ENCODE data around the gene FGF12.
"Not testable (repeated sequence)": the region's sequence is repeated elsewhere in the genome, so short reads cannot be mapped to it uniquely, and the experiment has no call there.

FGF12 gene

GRCh38 chr3:192727032-192727847, at the start of gene FGF12:
Gene FGF12 (minus strand): TSS chr3:192727541.
- peak; percentile 1 for DNase-seq (ENCODE audit: low read depth in 2 of 2)

- DNase-seq (ENCODE audit: low read depth in 2 of 2) = not testable (repeated sequence)
Measured at GRCh38 chr3:192774341-192774740, 47.0 kb upstream of the FGF12 start.

GRCh38 chr3:192772240-192772894, 45.0 kb upstream of the FGF12 start:
- DNase-seq (ENCODE audit: low read depth in 2 of 2) = no peak

GRCh38 chr3:192758654-192759053, 31.3 kb upstream of the FGF12 start:
- DNase-seq (ENCODE audit: low read depth in 2 of 2) = no peak

- no peak for DNase-seq (ENCODE audit: low read depth in 2 of 2)
Measured at GRCh38 chr3:192751148-192751547, 23.8 kb upstream of the FGF12 start.

GRCh38 chr3:192750201-192750600, 22.9 kb upstream of the FGF12 start:
- no peak for DNase-seq (ENCODE audit: low read depth in 2 of 2)

- no peak for DNase-seq (ENCODE audit: low read depth in 2 of 2)
Measured at GRCh38 chr3:192747746-192748145, 20.4 kb upstream of the FGF12 start.

- no peak for DNase-seq (ENCODE audit: low read depth in 2 of 2)
Measured at GRCh38 chr3:192747145-192747544, 19.8 kb upstream of the FGF12 start.

GRCh38 chr3:192745150-192745549, 17.8 kb upstream of the FGF12 start:
- no peak for DNase-seq (ENCODE audit: low read depth in 2 of 2)

GRCh38 chr3:192744604-192745003, 17.3 kb upstream of the FGF12 start:
- DNase-seq (ENCODE audit: low read depth in 2 of 2) = not testable (repeated sequence)

- no peak for DNase-seq (ENCODE audit: low read depth in 2 of 2)
Measured at GRCh38 chr3:192737506-192737905, 10.2 kb upstream of the FGF12 start.

GRCh38 chr3:192731233-192731632, 3.9 kb upstream of the FGF12 start:
- DNase-seq (ENCODE audit: low read depth in 2 of 2) = no peak

GRCh38 chr3:192726385-192726784, 956 bp downstream of the FGF12 start:
- no peak for DNase-seq (ENCODE audit: low read depth in 2 of 2)

- DNase-seq (ENCODE audit: low read depth in 2 of 2) = no peak
Measured at GRCh38 chr3:192719964-192720363, 7.4 kb downstream of the FGF12 start.

- DNase-seq (ENCODE audit: low read depth in 2 of 2) = no peak
Measured at GRCh38 chr3:192718156-192718555, 9.2 kb downstream of the FGF12 start.

GRCh38 chr3:192715126-192715525, 12.2 kb downstream of the FGF12 start:
- no peak for DNase-seq (ENCODE audit: low read depth in 2 of 2)

- DNase-seq (ENCODE audit: low read depth in 2 of 2) = not testable (repeated sequence)
Measured at GRCh38 chr3:192711126-192711525, 16.2 kb downstream of the FGF12 start.

- DNase-seq (ENCODE audit: low read depth in 2 of 2) = no peak
Measured at GRCh38 chr3:192710366-192710765, 17.0 kb downstream of the FGF12 start.

- DNase-seq (ENCODE audit: low read depth in 2 of 2) = no peak
Measured at GRCh38 chr3:192706272-192706671, 21.1 kb downstream of the FGF12 start.

- DNase-seq (ENCODE audit: low read depth in 2 of 2) = no peak
Measured at GRCh38 chr3:192700885-192701284, 26.5 kb downstream of the FGF12 start.

GRCh38 chr3:192696943-192697587, 30.3 kb downstream of the FGF12 start:
- no peak for DNase-seq (ENCODE audit: low read depth in 2 of 2)

- DNase-seq (ENCODE audit: low read depth in 2 of 2) = no peak
Measured at GRCh38 chr3:192687488-192688152, 39.7 kb downstream of the FGF12 start.
